HG03064 (cell line): ENCODE results near the gene SPI1.

ENCODE experiments used
- ATAC-seq: cut with Tn5 transposase; IDR thresholded peaks from one replicate; pipeline ENCODE4 v1.9.1; 2021; ENCODE audit warnings: low read depth; ENCODE audit not compliant: unreplicated experiment

The SPI1 gene

DNA sequence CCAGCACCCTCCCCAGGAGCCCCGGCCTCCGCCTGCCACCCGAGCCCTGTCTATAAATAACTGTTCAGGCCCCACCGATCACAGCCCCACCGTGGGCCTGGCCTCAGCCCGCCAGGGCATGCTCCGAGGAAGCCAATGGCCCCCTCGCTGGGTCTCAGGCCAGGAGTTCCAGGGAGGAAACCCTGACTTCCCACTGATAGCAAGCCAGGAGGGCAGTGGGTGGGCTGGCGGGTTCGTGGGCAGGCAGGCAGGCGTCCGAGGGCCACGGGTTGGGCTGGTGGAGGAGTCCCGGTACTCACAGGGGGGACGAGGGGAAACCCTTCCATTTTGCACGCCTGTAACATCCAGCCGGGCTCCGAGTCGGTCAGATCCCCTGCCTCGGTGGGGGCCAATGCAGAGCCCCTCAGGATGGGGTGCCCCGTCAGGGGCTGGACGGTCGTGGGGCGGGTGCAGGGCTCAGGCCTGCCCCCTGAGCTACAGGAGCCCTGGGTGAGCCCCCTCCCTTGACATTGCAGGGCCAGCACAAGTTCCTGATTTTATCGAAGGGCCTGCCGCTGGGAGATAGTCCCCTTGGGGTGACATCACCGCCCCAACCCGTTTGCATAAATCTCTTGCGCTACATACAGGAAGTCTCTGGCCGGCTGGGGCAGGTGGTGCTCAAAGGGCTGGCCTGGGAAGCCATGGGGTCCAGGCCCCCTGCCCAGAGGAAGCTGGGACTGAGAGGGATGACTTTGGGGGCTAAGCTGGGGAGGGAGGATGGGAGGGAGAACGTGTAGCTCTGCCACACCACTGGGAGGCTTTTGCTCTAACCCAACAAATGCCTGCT lies at the start of gene SPI1:
SPI1 (minus strand) TSS at position 538 of the 826 bp plus-strand sequence; CDS start at position 344, 194 bp downstream.
- peak; percentile 69 for ATAC-seq

DNA sequence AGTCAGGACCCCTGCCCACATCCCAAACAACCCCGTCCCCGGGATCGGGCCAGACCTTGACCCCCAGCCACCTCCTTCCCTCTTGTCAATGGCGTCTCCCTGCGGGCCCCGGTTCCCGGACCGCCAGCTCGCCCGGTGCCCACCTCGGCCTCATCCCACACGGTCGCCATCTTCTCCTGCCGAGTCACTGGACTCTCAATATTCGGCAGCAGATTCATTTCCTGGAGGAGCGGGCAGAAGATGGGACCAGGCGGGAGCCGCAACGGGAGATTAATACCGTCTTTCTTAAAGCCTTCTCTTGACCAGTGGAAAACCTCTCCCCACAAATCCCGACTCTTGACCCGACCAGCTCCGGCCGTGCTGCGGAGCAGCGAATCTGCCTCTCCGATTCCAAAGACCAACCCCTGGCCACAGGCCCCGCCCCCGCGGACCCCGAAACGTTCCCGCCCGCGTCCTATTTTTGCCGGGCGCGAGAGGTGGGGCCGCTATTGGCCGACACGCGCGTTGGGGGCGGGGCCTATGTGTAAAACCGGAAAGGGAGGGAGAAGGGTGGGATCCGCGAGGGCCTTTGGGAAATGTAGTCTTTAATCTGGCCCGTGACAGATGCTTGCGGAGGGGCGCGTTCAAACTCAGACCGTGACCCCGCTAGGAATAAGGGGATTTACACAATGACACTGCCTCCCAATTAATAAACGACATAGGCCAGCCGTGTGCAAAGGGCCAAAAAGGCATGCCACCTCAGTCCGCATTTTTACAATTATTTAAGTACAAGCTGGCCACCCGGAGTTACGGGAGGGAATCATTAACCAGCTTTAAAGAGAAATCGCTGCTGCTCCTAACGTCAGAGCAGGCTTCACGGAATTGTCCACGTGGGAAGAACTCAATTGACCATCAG lies 48.0 kb upstream of the SPI1 start, which contains the start of gene PSMC3:
PSMC3 (minus strand) TSS at position 378 of the 895 bp plus-strand sequence; CDS start at position 218, 160 bp downstream.
- ATAC-seq = peak; percentile 90

- no peak for ATAC-seq
These were observed 47.3 kb upstream of the SPI1 start for GRCh38 chr11:47425611-47426010.

- no peak for ATAC-seq
These were observed 40.3 kb upstream of the SPI1 start for GRCh38 chr11:47418454-47419259.

DNA sequence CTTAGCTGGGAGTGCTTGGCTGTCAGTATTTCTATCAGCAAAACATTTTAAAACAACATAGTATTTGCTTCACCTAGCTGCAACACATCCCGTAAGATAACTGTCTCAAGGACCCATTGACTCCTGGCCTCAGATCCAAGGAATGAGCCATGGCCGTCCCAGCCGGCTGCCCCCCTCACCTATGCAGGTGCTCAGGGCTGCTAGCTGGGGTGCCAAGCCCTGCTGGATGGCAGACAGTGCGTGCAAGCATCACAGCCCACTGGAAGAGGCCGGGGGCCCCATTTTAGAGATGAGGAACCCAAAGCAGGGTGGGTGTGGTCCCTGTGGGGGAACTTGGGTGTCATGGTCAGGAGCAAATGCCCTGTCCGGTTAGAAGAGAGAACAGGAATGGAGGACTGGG lies 39.4 kb upstream of the SPI1 start:
- no peak for ATAC-seq

- ATAC-seq = no peak
These were observed 37.7 kb upstream of the SPI1 start for GRCh38 chr11:47415949-47416472.

DNA sequence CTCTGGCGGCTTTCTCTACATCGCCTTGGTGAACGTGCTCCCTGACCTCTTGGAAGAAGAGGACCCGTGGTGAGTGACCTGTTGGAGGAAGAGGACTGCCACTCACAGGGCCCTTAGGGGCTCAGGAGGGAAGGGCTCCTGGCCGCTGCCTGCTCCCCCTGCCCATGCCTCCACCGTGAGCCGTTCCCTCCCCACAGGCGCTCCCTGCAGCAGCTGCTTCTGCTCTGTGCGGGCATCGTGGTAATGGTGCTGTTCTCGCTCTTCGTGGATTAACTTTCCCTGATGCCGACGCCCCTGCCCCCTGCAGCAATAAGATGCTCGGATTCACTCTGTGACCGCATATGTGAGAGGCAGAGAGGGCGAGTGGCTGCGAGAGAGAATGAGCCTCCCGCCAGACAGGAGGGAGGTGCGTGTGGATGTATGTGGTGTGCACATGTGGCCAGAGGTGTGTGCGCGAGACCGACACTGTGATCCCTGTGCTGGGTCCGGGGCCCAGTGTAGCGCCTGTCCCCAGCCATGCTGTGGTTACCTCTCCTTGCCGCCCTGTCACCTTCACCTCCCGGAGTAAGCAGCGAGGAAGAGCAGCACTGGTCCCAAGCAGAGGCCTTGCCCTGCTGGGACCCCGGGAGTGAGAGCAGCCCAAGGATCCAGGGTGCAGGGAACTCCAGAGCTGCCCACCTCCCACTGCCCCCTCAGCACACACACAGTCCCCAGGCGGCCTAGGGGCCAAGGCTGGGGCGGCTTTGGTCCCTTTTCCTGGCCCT lies 36.9 kb upstream of the SPI1 start:
- ATAC-seq = no peak

DNA sequence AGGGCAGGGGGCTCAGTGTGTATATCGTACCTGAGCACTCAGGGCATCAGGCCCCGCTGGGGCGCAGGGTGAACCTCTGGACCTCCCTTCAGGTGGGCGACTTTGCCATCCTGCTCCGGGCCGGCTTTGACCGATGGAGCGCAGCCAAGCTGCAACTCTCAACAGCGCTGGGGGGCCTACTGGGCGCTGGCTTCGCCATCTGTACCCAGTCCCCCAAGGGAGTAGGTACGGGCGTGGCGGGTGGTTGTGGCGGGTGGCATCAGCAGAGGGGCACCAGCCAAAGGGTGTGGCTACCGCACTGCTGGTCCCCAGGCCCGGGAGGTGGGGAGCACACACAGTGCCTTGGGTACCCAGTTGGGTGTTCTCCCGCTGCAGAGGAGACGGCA lies 36.3 kb upstream of the SPI1 start:
- ATAC-seq = no peak

DNA sequence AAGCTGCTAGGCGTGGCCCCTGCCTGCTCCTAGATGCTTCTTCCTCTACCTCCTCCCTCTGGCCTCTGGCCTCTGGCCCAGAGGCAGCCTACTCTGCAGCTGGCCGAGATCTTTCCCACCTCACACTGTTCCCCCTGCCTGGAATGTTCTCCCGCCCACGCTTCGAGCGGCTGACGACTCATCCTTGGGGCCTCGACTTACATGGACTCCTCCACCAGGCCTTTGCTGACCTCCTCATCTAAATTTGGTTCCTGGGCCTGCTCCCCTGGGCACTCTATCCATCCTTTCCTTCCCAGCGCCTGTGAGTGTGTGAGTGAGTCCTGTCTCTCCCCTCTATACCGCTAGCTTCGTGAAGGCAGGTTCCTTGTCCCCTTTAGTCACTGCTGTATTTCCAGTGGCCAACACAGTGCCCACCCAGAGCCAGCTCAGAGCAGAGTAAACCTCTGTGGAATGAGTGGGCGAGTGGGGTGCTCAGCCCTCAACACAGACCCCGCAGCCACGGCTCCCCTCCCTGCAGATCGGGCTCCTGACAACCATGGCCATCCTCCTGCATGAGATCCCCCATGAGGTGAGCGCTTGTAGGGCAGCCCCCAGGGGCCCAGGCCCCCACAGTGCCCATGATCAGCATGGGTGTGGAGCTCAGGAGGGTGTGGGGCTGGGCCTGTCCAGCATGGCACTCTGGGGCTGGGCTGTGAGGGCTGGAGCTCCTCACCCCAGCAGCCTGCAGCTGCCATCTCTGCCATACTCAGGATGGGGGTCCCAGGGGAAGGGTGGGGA lies 35.7 kb upstream of the SPI1 start:
- ATAC-seq = no peak

DNA sequence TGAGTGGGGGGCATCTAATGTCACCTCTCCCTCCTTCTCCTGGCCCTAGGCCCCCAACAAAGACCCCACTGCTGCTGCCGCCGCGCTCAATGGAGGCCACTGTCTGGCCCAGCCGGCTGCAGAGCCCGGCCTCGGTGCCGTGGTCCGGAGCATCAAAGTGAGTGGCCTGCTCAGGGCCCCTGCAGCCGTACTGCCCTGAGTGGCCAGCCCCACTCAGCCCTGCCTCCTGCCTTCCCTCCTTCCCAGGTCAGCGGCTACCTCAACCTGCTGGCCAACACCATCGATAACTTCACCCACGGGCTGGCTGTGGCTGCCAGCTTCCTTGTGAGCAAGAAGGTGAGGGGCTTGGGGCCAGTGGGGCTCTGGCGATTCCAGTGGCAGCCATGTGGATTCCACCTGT lies 35.0 kb upstream of the SPI1 start:
- ATAC-seq = no peak

GRCh38 chr11:47411884-47412746 lies 33.8 kb upstream of the SPI1 start:
- ATAC-seq = no peak

GRCh38 chr11:47410370-47411264 lies 32.3 kb upstream of the SPI1 start:
- no peak for ATAC-seq

DNA sequence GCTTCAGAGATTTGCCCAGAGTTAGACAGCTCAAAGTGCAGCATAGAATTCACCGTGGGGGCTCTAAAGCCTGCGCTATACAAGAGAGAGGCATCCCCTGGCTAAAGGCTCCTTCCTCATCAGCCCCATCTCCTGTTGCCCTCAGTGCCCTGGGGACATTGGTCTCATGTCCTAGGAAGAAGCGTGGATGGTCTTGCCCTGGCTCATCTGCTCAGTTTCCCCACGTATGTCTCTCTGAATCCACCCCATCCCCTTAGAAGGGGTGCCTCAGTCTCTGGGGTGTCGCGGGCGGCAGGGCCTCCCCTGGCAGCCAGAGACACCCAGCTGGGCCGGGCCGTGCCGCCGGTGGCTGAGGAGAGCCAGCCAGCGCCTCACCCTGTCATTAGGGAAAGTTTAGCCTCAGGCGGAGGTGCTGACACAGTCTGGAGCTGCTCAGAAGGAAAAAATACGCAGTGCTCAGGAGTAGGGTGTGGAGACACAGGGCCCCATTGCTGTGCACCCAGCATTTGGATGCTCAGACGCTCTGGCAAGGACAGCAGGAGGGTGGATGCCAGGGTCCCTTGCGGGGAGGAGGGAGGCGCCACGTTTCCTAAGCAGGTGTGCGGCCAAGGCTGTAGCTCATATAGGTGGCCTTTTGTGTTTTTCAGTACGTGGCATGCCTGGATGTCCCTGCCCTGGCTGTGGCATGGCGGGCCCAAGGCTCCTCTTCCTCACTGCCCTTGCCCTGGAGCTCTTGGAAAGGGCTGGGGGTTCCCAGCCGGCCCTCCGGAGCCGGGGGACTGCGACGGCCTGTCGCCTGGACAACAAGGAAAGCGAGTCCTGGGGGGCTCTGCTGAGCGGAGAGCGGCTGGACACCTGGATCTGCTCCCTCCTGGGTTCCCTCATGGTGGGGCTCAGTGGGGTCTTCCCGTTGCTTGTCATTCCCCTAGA lies 31.4 kb upstream of the SPI1 start:
- no peak for ATAC-seq

GRCh38 chr11:47408598-47409439 lies 30.5 kb upstream of the SPI1 start:
- no peak for ATAC-seq
